ENCODE data around the gene BLOC1S2.

BLOC1S2 gene

GRCh38 chr10:100253041-100253440, 33.4 kb downstream of the BLOC1S2 start:
- Histone ChIP-seq H3K36me3 (ENCODE audit: control insufficient read depth in 2 of 2, insufficient read depth in 2 of 2, low read length in 2 of 2) (peaks cover 50 to 53% of the 10 kb centered on the region in 2 donors), H3K4me1 (ENCODE audit: control insufficient read depth, insufficient read depth, low read length) (no peaks in the 10 kb centered on the region), H3K27ac (ENCODE audit: low read length) (no peak overlapping the region), H3K9ac (ENCODE audit: low read length in 2 of 2) (no peak overlapping the region), H3K4me3 (ENCODE audit: low read length in 2 of 2) (no peak overlapping the region), H3K9me3 (ENCODE audit: control insufficient read depth in 2 of 2, low read length in 2 of 2) (no peaks in the 10 kb centered on the region), H3K27me3 (ENCODE audit: control insufficient read depth in 1 of 2, insufficient read depth in 2 of 2, low read length in 2 of 2) (no peaks in the 10 kb centered on the region)

DNA sequence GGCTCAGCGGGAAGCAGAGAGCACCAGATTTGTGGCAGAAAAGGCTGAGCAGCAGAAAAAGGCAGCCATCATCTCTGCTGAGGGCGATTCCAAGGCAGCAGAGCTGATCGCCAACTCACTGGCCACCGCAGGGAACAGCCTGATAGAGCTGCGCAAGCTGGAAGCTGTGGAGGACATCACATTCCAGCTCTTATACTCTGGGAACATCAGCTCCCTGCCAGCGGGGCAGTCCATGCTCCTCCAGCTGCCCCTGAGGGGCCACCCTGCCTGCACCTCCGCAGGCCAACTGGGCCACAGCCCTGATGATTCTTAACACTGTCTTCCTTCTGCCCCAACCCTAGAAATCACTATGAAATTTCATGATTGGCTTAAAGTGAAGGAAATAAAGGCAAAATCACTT, 37.7 kb downstream of the BLOC1S2 start:
- Histone ChIP-seq H3K27me3 (ENCODE audit: control insufficient read depth in 1 of 2, insufficient read depth in 2 of 2, low read length in 2 of 2) (no peaks in the 10 kb centered on the region), H3K4me3 (ENCODE audit: low read length in 2 of 2) (no peak overlapping the region), H3K9me3 (ENCODE audit: control insufficient read depth in 2 of 2, low read length in 2 of 2) (no peaks in the 10 kb centered on the region), H3K36me3 (ENCODE audit: control insufficient read depth in 2 of 2, insufficient read depth in 2 of 2, low read length in 2 of 2) (peaks cover 45 to 47% of the 10 kb centered on the region in 2 donors), H3K9ac (ENCODE audit: low read length in 2 of 2) (no peak overlapping the region), H3K27ac (ENCODE audit: low read length) (no peak overlapping the region), H3K4me1 (ENCODE audit: control insufficient read depth, insufficient read depth, low read length) (no peaks in the 10 kb centered on the region)

DNA sequence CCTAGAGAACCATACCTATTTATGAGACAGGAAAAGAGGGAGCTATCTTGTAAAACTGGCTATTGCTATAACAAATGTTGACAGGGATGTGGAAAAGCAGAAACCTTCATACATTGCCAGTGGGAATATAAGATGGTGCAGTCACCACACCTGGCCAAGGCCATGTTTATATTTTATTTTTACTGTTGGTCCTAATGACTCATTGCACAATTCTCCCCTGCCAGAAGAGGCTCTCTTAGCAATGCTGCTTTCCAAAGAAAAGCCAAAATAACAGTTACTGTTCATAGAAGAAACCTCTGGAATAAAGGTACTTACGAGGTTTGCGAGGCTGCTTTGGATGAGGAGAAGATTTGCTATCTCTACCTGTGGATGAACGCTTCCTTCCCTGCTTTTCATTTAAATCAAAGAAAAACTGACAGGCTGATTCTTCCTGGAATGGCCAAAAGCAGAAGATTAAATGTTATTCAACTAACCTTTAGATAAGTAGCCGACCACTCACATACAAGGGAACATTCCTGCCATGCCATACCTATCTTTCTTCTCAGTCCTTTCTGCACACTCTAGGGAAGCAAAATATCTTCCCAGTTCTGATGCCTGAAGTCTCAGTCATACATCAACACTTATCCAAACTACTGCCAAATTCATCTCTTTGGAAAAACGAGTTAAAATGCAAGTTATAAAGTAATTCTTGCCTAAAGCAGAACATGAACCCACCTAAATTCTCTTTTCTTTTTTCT, 40.8 kb downstream of the BLOC1S2 start:
- Histone ChIP-seq H3K9ac (ENCODE audit: low read length in 2 of 2) (no peak overlapping the region), H3K36me3 (ENCODE audit: control insufficient read depth in 2 of 2, insufficient read depth in 2 of 2, low read length in 2 of 2) (peaks cover 38 to 40% of the 10 kb centered on the region in 2 donors), H3K9me3 (ENCODE audit: control insufficient read depth in 2 of 2, low read length in 2 of 2) (no peaks in the 10 kb centered on the region), H3K27me3 (ENCODE audit: control insufficient read depth in 1 of 2, insufficient read depth in 2 of 2, low read length in 2 of 2) (no peaks in the 10 kb centered on the region), H3K4me1 (ENCODE audit: control insufficient read depth, insufficient read depth, low read length) (no peaks in the 10 kb centered on the region), H3K4me3 (ENCODE audit: low read length in 2 of 2) (no peak overlapping the region), H3K27ac (ENCODE audit: low read length) (no peak overlapping the region)

GRCh38 chr10:100239851-100240250, 46.6 kb downstream of the BLOC1S2 start:
- Histone ChIP-seq H3K4me1 (ENCODE audit: control insufficient read depth, insufficient read depth, low read length) (no peaks in the 10 kb centered on the region), H3K9me3 (ENCODE audit: control insufficient read depth in 2 of 2, low read length in 2 of 2) (no peaks in the 10 kb centered on the region), H3K27me3 (ENCODE audit: control insufficient read depth in 1 of 2, insufficient read depth in 2 of 2, low read length in 2 of 2) (no peaks in the 10 kb centered on the region), H3K27ac (ENCODE audit: low read length) (no peak overlapping the region), H3K36me3 (ENCODE audit: control insufficient read depth in 2 of 2, insufficient read depth in 2 of 2, low read length in 2 of 2) (peaks cover 14 to 39% of the 10 kb centered on the region in 2 donors), H3K9ac (ENCODE audit: low read length in 2 of 2) (no peak overlapping the region), H3K4me3 (ENCODE audit: low read length in 2 of 2) (no peak overlapping the region)

DNA sequence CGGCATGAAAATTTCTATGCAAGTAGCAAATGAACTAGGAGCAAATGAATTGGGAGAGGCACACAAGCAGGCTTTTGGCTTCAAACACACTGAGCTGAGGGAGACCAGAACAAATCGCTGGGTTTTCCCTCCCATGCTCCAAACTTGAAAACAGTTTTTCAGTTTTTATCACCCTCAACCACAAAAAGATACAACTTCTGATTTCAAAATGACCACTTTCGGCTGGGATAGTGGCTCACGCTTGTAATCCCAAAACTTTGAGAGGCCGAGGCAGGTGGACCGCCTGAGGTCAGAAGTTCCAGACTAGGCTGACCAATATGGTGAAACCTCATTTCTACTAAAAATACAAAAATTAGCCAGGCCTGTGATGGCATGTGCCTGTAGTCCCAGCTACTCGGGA, 48.1 kb downstream of the BLOC1S2 start:
- Histone ChIP-seq H3K4me3 (ENCODE audit: low read length in 2 of 2) (no peak overlapping the region), H3K9ac (ENCODE audit: low read length in 2 of 2) (no peak overlapping the region), H3K27ac (ENCODE audit: low read length) (no peak overlapping the region), H3K9me3 (ENCODE audit: control insufficient read depth in 2 of 2, low read length in 2 of 2) (no peaks in the 10 kb centered on the region), H3K27me3 (ENCODE audit: control insufficient read depth in 1 of 2, insufficient read depth in 2 of 2, low read length in 2 of 2) (no peaks in the 10 kb centered on the region), H3K36me3 (ENCODE audit: control insufficient read depth in 2 of 2, insufficient read depth in 2 of 2, low read length in 2 of 2) (peaks cover 23 to 40% of the 10 kb centered on the region in 2 donors), H3K4me1 (ENCODE audit: control insufficient read depth, insufficient read depth, low read length) (no peaks in the 10 kb centered on the region)

DNA sequence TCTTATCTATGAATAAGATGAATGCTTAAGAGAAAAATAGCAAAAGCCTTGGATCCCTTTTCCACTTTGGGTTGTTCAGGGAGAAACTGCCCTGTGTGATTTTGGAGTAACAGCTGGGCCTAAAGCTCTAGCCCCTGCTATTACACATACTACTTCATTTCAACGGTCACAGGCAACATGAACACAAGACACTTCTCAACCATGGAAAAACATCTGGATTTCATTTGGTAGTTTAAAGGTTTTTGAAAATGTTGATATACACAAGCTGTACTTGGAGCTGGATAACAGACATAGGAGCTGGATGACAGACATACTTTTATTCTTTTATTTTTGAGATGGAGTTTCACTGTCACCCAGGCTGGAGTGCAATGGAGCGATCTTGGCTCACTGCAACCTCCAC, 54.4 kb downstream of the BLOC1S2 start:
- no peaks in the 10 kb centered on the region for H3K27me3 ChIP-seq (ENCODE audit: control insufficient read depth in 1 of 2, insufficient read depth in 2 of 2, low read length in 2 of 2)
- H3K4me3 ChIP-seq (ENCODE audit: low read length in 2 of 2): no peak overlapping the region
- H3K36me3 ChIP-seq (ENCODE audit: control insufficient read depth in 2 of 2, insufficient read depth in 2 of 2, low read length in 2 of 2): peaks cover 24 to 35% of the 10 kb centered on the region in 2 donors
- H3K9ac ChIP-seq (ENCODE audit: low read length in 2 of 2): no peak overlapping the region
- peaks cover 12% of the 10 kb centered on the region for H3K4me1 ChIP-seq (ENCODE audit: control insufficient read depth, insufficient read depth, low read length)
- no peak overlapping the region for H3K27ac ChIP-seq (ENCODE audit: low read length)
- H3K9me3 ChIP-seq (ENCODE audit: control insufficient read depth in 2 of 2, low read length in 2 of 2): no peaks in the 10 kb centered on the region

GRCh38 chr10:100229819-100230422, 56.6 kb downstream of the BLOC1S2 start:
- peaks cover 16 to 20% of the 10 kb centered on the region in 2 donors for H3K36me3 ChIP-seq (ENCODE audit: control insufficient read depth in 2 of 2, insufficient read depth in 2 of 2, low read length in 2 of 2)
- no peaks in the 10 kb centered on the region for H3K9me3 ChIP-seq (ENCODE audit: control insufficient read depth in 2 of 2, low read length in 2 of 2)
- H3K4me1 ChIP-seq (ENCODE audit: control insufficient read depth, insufficient read depth, low read length): peaks cover 12% of the 10 kb centered on the region
- no peaks in the 10 kb centered on the region for H3K27me3 ChIP-seq (ENCODE audit: control insufficient read depth in 1 of 2, insufficient read depth in 2 of 2, low read length in 2 of 2)
- H3K4me3 ChIP-seq (ENCODE audit: low read length in 2 of 2): peak overlapping the region; percentile 96 to 99
- H3K9ac ChIP-seq (ENCODE audit: low read length in 2 of 2): peak overlapping the region; percentile 88 to 99
- peak overlapping the region; percentile 86 for H3K27ac ChIP-seq (ENCODE audit: low read length)

GRCh38 chr10:100223879-100224278, 62.6 kb downstream of the BLOC1S2 start:
- Histone ChIP-seq H3K4me3 (ENCODE audit: low read length in 2 of 2) (no peak overlapping the region), H3K36me3 (ENCODE audit: control insufficient read depth in 2 of 2, insufficient read depth in 2 of 2, low read length in 2 of 2) (peaks cover 9 to 26% of the 10 kb centered on the region in 2 donors)

More at GRCh38 chr10:100223879-100224278, 62.6 kb downstream of the BLOC1S2 start:
- peaks cover 4% of the 10 kb centered on the region for H3K4me1 ChIP-seq (ENCODE audit: control insufficient read depth, insufficient read depth, low read length)
- H3K27ac ChIP-seq (ENCODE audit: low read length): no peak overlapping the region
- H3K27me3 ChIP-seq (ENCODE audit: control insufficient read depth in 1 of 2, insufficient read depth in 2 of 2, low read length in 2 of 2): no peaks in the 10 kb centered on the region
- H3K9me3 ChIP-seq (ENCODE audit: control insufficient read depth in 2 of 2, low read length in 2 of 2): no peaks in the 10 kb centered on the region
- no peak overlapping the region for H3K9ac ChIP-seq (ENCODE audit: low read length in 2 of 2)
